Upper lobe of left lung (tissue), 4 donors: ENCODE data around the gene CNTN6.

Experiments used
- EP300 ChIP-seq, 4 donors: sonication (generic); formaldehyde crosslinking; IDR thresholded peaks; one replicate each; pipeline ENCODE4 v1.5.1; 2017; ENCODE audit warnings: antibody characterized with exemption in 4 of 4, control low read depth in 2 of 4
- POLR2AphosphoS5 ChIP-seq, 2 donors: sonication (generic); formaldehyde crosslinking; IDR thresholded peaks; one replicate each; pipeline ENCODE4 v1.5.1; 2017; ENCODE audit warnings: antibody characterized with exemption in 2 of 2
- TF ChIP-seq, protein P1 (sequence below), 6 experiments: fragments of 450-650 bp in 4 of 6; fragments of 200-600 bp in 2 of 6; sonication (generic) in 2 of 6; IDR thresholded peaks; one replicate each; pipeline ENCODE4 v1.5.1; 2016 to 2019; ENCODE audit warnings: antibody characterized with exemption in 6 of 6

DNA sequence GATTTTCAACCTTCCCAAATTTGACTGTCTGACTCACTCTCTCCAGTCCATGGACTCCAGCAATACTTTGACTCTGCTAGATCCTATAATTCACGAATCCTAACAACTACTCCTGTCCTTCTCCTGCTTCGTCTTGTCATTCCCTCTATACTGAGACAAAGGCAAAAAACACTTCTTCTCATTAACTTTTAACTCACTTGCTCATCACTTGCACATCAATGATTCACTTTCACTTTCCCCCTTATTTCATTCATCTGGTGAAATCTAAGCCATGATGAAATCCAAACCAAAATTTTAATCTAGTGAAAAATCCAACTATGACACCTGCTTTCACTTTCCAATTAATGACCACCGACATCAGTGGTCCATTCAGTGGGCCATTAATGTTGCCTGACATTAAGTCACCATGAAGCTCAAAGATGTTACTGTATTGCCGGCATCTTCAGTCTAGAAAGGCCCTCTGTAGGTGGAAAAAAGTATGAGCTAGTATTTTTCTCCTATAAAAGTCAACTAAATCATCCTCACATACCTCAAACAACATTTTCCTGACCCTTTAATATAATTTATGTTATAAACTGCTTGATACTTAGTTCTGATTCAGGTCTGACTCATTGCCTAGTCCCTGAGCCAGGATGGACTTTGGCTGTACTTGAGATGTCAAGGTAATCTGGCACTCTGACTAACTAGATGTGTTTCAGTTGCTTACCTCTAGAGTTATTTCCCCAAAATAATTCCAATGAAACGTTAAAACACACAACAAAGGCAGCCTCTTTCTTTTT is 158.6 kb downstream of the CNTN6 start:
- TF ChIP-seq POLR2AphosphoS5 (IDR thresholded peaks at IDR 0.05) (no peak), EP300 (IDR thresholded peaks at IDR 0.05) (no peak)
- TF ChIP-seq, protein P1, sequence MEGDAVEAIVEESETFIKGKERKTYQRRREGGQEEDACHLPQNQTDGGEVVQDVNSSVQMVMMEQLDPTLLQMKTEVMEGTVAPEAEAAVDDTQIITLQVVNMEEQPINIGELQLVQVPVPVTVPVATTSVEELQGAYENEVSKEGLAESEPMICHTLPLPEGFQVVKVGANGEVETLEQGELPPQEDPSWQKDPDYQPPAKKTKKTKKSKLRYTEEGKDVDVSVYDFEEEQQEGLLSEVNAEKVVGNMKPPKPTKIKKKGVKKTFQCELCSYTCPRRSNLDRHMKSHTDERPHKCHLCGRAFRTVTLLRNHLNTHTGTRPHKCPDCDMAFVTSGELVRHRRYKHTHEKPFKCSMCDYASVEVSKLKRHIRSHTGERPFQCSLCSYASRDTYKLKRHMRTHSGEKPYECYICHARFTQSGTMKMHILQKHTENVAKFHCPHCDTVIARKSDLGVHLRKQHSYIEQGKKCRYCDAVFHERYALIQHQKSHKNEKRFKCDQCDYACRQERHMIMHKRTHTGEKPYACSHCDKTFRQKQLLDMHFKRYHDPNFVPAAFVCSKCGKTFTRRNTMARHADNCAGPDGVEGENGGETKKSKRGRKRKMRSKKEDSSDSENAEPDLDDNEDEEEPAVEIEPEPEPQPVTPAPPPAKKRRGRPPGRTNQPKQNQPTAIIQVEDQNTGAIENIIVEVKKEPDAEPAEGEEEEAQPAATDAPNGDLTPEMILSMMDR (IDR thresholded peaks at IDR 0.05), result no peak
